SK-N-SH (cell line): Measurements from ENCODE around the gene TRIM10.

Experiments
- CTCF ChIP-seq: fragments of 200-600 bp; sonication (generic); IDR thresholded peaks from 2 replicates; pipeline ENCODE4 v1.6.1; 2017; ENCODE audit warnings: antibody characterized with exemption, mild to moderate bottlenecking, moderate library complexity
- EP300 ChIP-seq, 2 experiments: IDR thresholded peaks; 2 replicates each; pipeline versions ENCODE4 v1.4.0 to v1.6.1; 2012; ENCODE audit warnings: borderline replicate concordance in 1 of 2, low read depth in 1 of 2, low read length in 1 of 2
- EZH2phosphoT487 ChIP-seq: fragments of 200-600 bp; sonication (generic); IDR thresholded peaks from 2 replicates; pipeline ENCODE4 v1.6.1; 2017; ENCODE audit warnings: low read depth, mixed run types, mild to moderate bottlenecking, antibody characterized with exemption, moderate library complexity, borderline replicate concordance
- GABPA ChIP-seq: IDR thresholded peaks from 2 replicates; pipeline ENCODE4 v1.4.0; 2012; ENCODE audit warnings: low read depth, mild to moderate bottlenecking
- MXI1 ChIP-seq: IDR thresholded peaks from 2 replicates; pipeline ENCODE4 v1.6.1; 2012; ENCODE audit warnings: mild to moderate bottlenecking, low read depth, low read length, improper control_type of control experiment
- NFIC ChIP-seq: IDR thresholded peaks from 2 replicates; pipeline ENCODE4 v1.4.0; 2012; ENCODE audit warnings: borderline replicate concordance
- NRF1 ChIP-seq: IDR thresholded peaks from 2 replicates; pipeline ENCODE4 v1.6.1; 2012; ENCODE audit warnings: low read depth, mild to moderate bottlenecking, low read length
- POLR2AphosphoS5 ChIP-seq: IDR thresholded peaks from 2 replicates; pipeline ENCODE4 v1.6.1; 2012; ENCODE audit warnings: low read depth, low read length
- REST ChIP-seq: IDR thresholded peaks from 2 replicates; pipeline ENCODE4 v1.6.1; 2012; ENCODE audit warnings: mild to moderate bottlenecking, low read depth, low read length, moderate library complexity
- RFX5 ChIP-seq: IDR thresholded peaks from 2 replicates; pipeline ENCODE4 v1.6.1; 2012; ENCODE audit warnings: mild to moderate bottlenecking, improper control_type of control experiment, low read length
- SMC3 ChIP-seq: IDR thresholded peaks from 2 replicates; pipeline ENCODE4 v1.6.1; 2012; ENCODE audit warnings: low read depth, low read length, improper control_type of control experiment
- TCF12 ChIP-seq: IDR thresholded peaks from 2 replicates; pipeline ENCODE4 v1.4.0; 2012
- USF2 ChIP-seq: fragments of 150-350 bp; IDR thresholded peaks from 2 replicates; pipeline ENCODE4 v1.6.1; 2017; ENCODE audit warnings: antibody characterized with exemption, low read length, low read depth, borderline replicate concordance

DNA sequence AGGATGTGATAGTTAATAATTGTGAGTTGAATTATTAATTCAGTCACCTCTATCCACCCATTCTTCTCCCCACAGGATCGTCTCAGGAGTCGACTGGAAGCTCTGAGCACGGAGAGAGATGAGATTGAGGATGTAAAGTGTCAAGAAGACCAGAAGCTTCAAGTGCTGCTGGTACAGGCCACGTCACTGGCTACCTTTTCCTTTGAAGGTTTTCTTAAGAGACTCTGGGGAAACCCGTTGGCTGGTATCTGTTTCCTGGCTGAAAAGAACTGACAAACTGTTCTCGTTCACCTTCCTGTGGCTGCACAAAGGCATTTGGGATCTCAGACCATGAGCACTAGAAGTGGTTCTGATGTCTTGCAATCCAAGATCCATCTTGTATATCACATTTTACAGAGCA lies 6.1 kb upstream of the TRIM10 start:
- no peak for TF ChIP-seq CTCF
- TF ChIP-seq GABPA = no peak
- no peak for TF ChIP-seq MXI1
- TF ChIP-seq REST = no peak
- no peak for TF ChIP-seq NFIC
- no peak for TF ChIP-seq NRF1
- TF ChIP-seq EP300 (IDR thresholded peaks at IDR 0.05; ENCODE audit: borderline replicate concordance in 1 of 2, low read depth in 1 of 2, low read length in 1 of 2) = no peak
- no peak for TF ChIP-seq RFX5
- no peak for TF ChIP-seq USF2
- TF ChIP-seq EZH2phosphoT487 = no peak
- TF ChIP-seq SMC3 = no peak
- TF ChIP-seq POLR2AphosphoS5 = no peak
- TF ChIP-seq TCF12 = no peak
